IMR-90 (cell line): ENCODE results near the gene C6orf89. TPM values are rescaled to one million over a fixed set of nuclear protein-coding genes. Genes with fewer than 3 reads are reported as not detected.
A peak's percentile ranks its signal among the peaks of the same experiment; 100 is the strongest.
"Not testable (repeated sequence)": the region's sequence is repeated elsewhere in the genome, so short reads cannot be mapped to it uniquely, and the experiment has no call there.

Experiments
- ATAC-seq: fragments of 200-7000 bp; cut with Tn5 transposase; 2 replicates; pipeline ENCODE4 v1.9.1; 2020; ENCODE audit warnings: low read depth, mild to moderate bottlenecking, moderate library complexity
- BruUV-seq: library from RNA; stranded (reverse); fragments of 400-500 nt; replicated peaks from 2 replicates; lab custom pipeline; 2021; lab: Mats Ljungman, UMichigan
- CTCF ChIA-PET: fragments of 300-600 bp; formaldehyde crosslinking; extraction: SDS; loops from one replicate; lab custom pipeline; 2021; ENCODE audit warnings: antibody characterized with exemption; lab: Yijun Ruan, JAX
- POLR2A ChIA-PET: fragments of 300-600 bp; sonication (Branson Sonifier 250); formaldehyde crosslinking; loops from one replicate; lab custom pipeline; 2022; ENCODE audit warnings: antibody characterized with exemption; ENCODE audit not compliant: unreplicated experiment; lab: Charles Lee
- DNase-seq: peaks from one replicate; pipeline ENCODE4 v3.0.0; 2013
- H2AFZ ChIP-seq: replicated peaks from 2 replicates; pipeline ENCODE3; 2013; ENCODE audit warnings: low read length, mild to moderate bottlenecking; ENCODE audit not compliant: poor library complexity
- H2AK5ac ChIP-seq: 2 replicates; pipeline ENCODE4 v1.6.1; 2013; ENCODE audit warnings: low read depth, low read length, inconsistent platforms
- H2AK9ac ChIP-seq: replicated peaks from 2 replicates; pipeline ENCODE3; 2013; ENCODE audit warnings: mild to moderate bottlenecking, low read depth, low read length, moderate library complexity; ENCODE audit not compliant: poor library complexity
- H2BK120ac ChIP-seq: 2 replicates; pipeline ENCODE4 v1.6.1; 2013; ENCODE audit warnings: low read depth, low read length, inconsistent platforms
- H2BK15ac ChIP-seq: 3 replicates; pipeline ENCODE4 v1.6.1; 2013; ENCODE audit warnings: low read depth, low read length, inconsistent platforms
- H2BK20ac ChIP-seq: 2 replicates; pipeline ENCODE4 v1.6.1; 2013; ENCODE audit warnings: low read depth, mild to moderate bottlenecking, inconsistent platforms, low read length, moderate library complexity
- H2BK5ac ChIP-seq: 2 replicates; pipeline ENCODE4 v1.6.1; 2013; ENCODE audit warnings: mild to moderate bottlenecking, low read depth, low read length, inconsistent platforms; ENCODE audit not compliant: poor library complexity, severe bottlenecking
- H3K14ac ChIP-seq: replicated peaks from 2 replicates; pipeline ENCODE4 v1.6.1; 2013; ENCODE audit warnings: low read depth, low read length, inconsistent platforms
- H3K18ac ChIP-seq: 2 replicates; pipeline ENCODE4 v1.6.1; 2013; ENCODE audit warnings: low read depth, low read length, control low read depth
- H3K23ac ChIP-seq: 2 replicates; pipeline ENCODE4 v1.6.1; 2013; ENCODE audit warnings: low read depth, low read length, inconsistent platforms
- H3K27ac ChIP-seq: 2 replicates; pipeline ENCODE4 v1.5.1; 2013; ENCODE audit warnings: mild to moderate bottlenecking, control low read depth, low read length; ENCODE audit not compliant: insufficient read depth
- H3K27me3 ChIP-seq: 2 replicates; pipeline ENCODE4 v1.6.1; 2013; ENCODE audit warnings: low read length; ENCODE audit not compliant: control insufficient read depth, insufficient read depth
- H3K36me3 ChIP-seq: 2 replicates; pipeline ENCODE4 v1.6.1; 2013; ENCODE audit warnings: low read length, mixed read lengths; ENCODE audit not compliant: control insufficient read depth, insufficient read depth
- H3K4ac ChIP-seq: 2 replicates; pipeline ENCODE4 v1.6.1; 2013; ENCODE audit warnings: low read depth, low read length, inconsistent platforms
- H3K4me1 ChIP-seq: 2 replicates; pipeline ENCODE4 v1.6.1; 2013; ENCODE audit warnings: low read length, mixed read lengths; ENCODE audit not compliant: control insufficient read depth, insufficient read depth
- H3K4me2 ChIP-seq: 2 replicates; pipeline ENCODE4 v1.6.1; 2013; ENCODE audit warnings: low read depth, mild to moderate bottlenecking, control low read depth, low read length, moderate library complexity
- H3K4me3 ChIP-seq: 2 replicates; pipeline ENCODE4 v1.5.1; 2013; ENCODE audit warnings: low read depth, mild to moderate bottlenecking, control low read depth, low read length, moderate library complexity; ENCODE audit not compliant: insufficient read depth
- H3K56ac ChIP-seq: 2 replicates; pipeline ENCODE4 v1.6.1; 2013; ENCODE audit warnings: low read length, inconsistent platforms; ENCODE audit not compliant: insufficient read depth; ENCODE audit errors: extremely low read depth
- H3K79me1 ChIP-seq, 2 experiments: 2 replicates each; pipeline ENCODE4 v1.6.1; 2013; ENCODE audit warnings: low read length in 2 of 2, inconsistent platforms in 1 of 2, low read depth in 1 of 2
- H3K9ac ChIP-seq: 2 replicates; pipeline ENCODE4 v1.6.1; 2013; ENCODE audit warnings: low read depth, low read length, control low read depth
- H3K9me1 ChIP-seq: 2 replicates; pipeline ENCODE4 v1.6.1; 2013; ENCODE audit warnings: low read length, inconsistent platforms; ENCODE audit not compliant: insufficient read depth
- H3K9me3 ChIP-seq: 2 replicates; pipeline ENCODE4 v1.6.1; 2013; ENCODE audit warnings: low read length; ENCODE audit not compliant: control insufficient read depth, insufficient read depth
- H4K20me1 ChIP-seq: 2 replicates; pipeline ENCODE4 v1.6.1; 2013; ENCODE audit warnings: low read length, inconsistent platforms; ENCODE audit not compliant: insufficient read depth
- H4K5ac ChIP-seq: 2 replicates; pipeline ENCODE4 v1.6.1; 2013; ENCODE audit warnings: mild to moderate bottlenecking, low read depth, low read length, control low read depth
- H4K8ac ChIP-seq, 2 experiments: 2 replicates each; pipeline ENCODE4 v1.6.1; 2013; ENCODE audit warnings: low read depth in 2 of 2, low read length in 2 of 2, control low read depth in 1 of 2, inconsistent platforms in 1 of 2
- H4K91ac ChIP-seq: 2 replicates; pipeline ENCODE4 v1.6.1; 2013; ENCODE audit warnings: low read depth, low read length, inconsistent platforms; ENCODE audit not compliant: insufficient read depth
- BHLHE40 ChIP-seq: fragments of 150-350 bp; IDR thresholded peaks from 2 replicates; pipeline ENCODE4 v1.6.1; 2016; ENCODE audit warnings: mild to moderate bottlenecking, low read depth, low read length
- MAFK ChIP-seq: IDR thresholded peaks from 2 replicates; pipeline ENCODE4 v1.6.1; 2012; ENCODE audit warnings: low read depth, low read length, improper control_type of control experiment
- RFX5 ChIP-seq: IDR thresholded peaks from 2 replicates; pipeline ENCODE4 v1.8.0; 2012; ENCODE audit warnings: low read depth, mild to moderate bottlenecking, low read length, moderate library complexity
- WGBS, 2 experiments: methylation state at CpG; one replicate each; pipeline versions ENCODE4 v1.1.5 to v1.1.7; 2013; ENCODE audit warnings: missing lambda C conversion rate in 2 of 2; ENCODE audit not compliant: insufficient read length in 1 of 2; ENCODE audit errors: extremely low coverage in 2 of 2; 5-methylcytosine and 5-hydroxymethylcytosine counted together
- dilution Hi-C: fragments of 300-500 bp; cut with HindIII; formaldehyde crosslinking; loops from one replicate; pipeline ENCODE4 v1.14.3; 2018; ENCODE audit warnings: low sequenced_read_pairs; ENCODE audit not compliant: unreplicated experiment
- in situ Hi-C: fragments of 300-500 bp; cut with MboI; formaldehyde crosslinking; loops from 3 replicates; pipeline ENCODE4 v1.14.3; 2019; ENCODE audit warnings: low sequenced_read_pairs, inconsistent platforms, mixed read lengths
- intact Hi-C: fragments of 100-400 bp; cut with micrococcal nuclease; formaldehyde crosslinking; loops from 2 replicates; pipeline ENCODE4 v1.10.0; 2022
- polyA plus RNA-seq, 3 experiments: library from polyadenylated mRNA; depleted of rRNA; stranded (reverse); fragments of >200 nt; gene quantifications; 2 replicates each; pipeline ENCODE4 v1.2.3, GENCODE V29; 2012; ENCODE audit warnings: low replicate concordance in 1 of 3
- total RNA-seq: library from RNA; depleted of rRNA; stranded (reverse); fragments of >200 nt; gene quantifications from 2 replicates; pipeline ENCODE4 v1.2.3, GENCODE V29; 2012

The C6orf89 gene
- total and polyA plus RNA-seq, 2 of the 4 experiments (the other 2 are of a cell fraction), result 30.8 to 52.3 TPM

- Histone ChIP-seq H3K4me3 (no peak overlapping the region), H2BK20ac (peak overlapping the region; percentile 56; the same call in 1 of the 2 replicates), H4K8ac (no peak overlapping the region), H4K20me1 (no peaks in the 10 kb centered on the region), H2BK15ac (no peak overlapping the region), H3K36me3 (no peaks in the 10 kb centered on the region), H3K4me1 (peaks cover 5% of the 10 kb centered on the region; the same call in 1 of the 2 replicates), H3K27me3 (no peaks in the 10 kb centered on the region), H3K56ac (no peak overlapping the region), H2AK9ac (peak overlapping the region; percentile 11), H4K91ac (no peak overlapping the region; the same call in 1 of the 2 replicates), H3K9ac (no peak overlapping the region), H4K5ac (no peak overlapping the region), H2AK5ac (0 out of 2 replicates have a peak overlapping the region, but pooled peaks have one; percentile 4), H3K27ac (no peak overlapping the region), H2AFZ (peak overlapping the region; percentile 57), H3K79me1 (no peaks in the 10 kb centered on the region), H3K23ac (no peak overlapping the region), H3K4me2 (no peak overlapping the region), H3K4ac (peak overlapping the region; percentile 59; the same call in 1 of the 2 replicates), H2BK5ac (no peak overlapping the region), H3K9me3 (no peaks in the 10 kb centered on the region), H3K9me1 (no peaks in the 10 kb centered on the region), H2BK120ac (peak overlapping the region; percentile 29; the same call in 1 of the 2 replicates), H3K18ac (no peak overlapping the region), H3K14ac (no peak overlapping the region)
- dilution Hi-C loops, result no loop called here
- intact Hi-C loops, result no loop called here
- 100% methylated on average over 1 of the region's 12 CpGs; no CpG with 5 or more reads in 1 of the 2 experiments for WGBS, 2 experiments
- ATAC-seq (no peak), DNase-seq (peak; percentile 24)
- ChIA-PET POLR2A (no interaction called here), CTCF (no interaction called here)
- in situ Hi-C loops, result no loop called here
- no peak for TF ChIP-seq BHLHE40
- TF ChIP-seq MAFK, result no peak
- TF ChIP-seq RFX5, result no peak
- no TSS peak for BruUV-seq
Observed at GRCh38 chr6:36947570-36948351, 62.0 kb downstream of the C6orf89 start.

DNA sequence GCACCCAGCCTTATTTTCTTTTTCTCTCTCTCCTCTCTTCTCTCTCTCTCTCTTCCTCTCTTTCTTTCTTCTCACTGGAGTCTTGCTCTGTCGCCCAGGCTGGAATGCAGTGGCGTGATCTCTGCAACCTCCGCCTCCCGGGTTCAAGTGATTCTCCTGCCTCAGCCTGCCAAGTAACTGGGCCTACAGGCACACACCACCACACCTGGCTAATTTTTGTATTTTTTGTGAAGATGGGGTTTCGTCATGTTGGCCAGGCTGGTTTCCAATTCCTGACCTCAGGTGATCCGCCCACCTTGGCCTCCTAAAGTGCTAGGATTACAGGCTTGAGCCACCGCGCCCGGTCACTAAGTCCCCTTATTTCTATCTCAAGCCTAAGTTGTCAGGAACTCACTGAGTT lies 63.3 kb downstream of the C6orf89 start:
- BruUV-seq, H3K9me1 ChIP-seq, H3K27me3 ChIP-seq, H4K20me1 ChIP-seq, POLR2A ChIA-PET, H3K36me3 ChIP-seq, in situ Hi-C loops, H3K9ac ChIP-seq, H3K4me3 ChIP-seq, H3K18ac ChIP-seq, H3K27ac ChIP-seq, DNase-seq, H3K9me3 ChIP-seq, intact Hi-C loops, H3K79me1 ChIP-seq, H2AK9ac ChIP-seq, H3K4me1 ChIP-seq, dilution Hi-C loops, H3K56ac ChIP-seq, ATAC-seq, CTCF ChIA-PET, H3K4me2 ChIP-seq: not testable (repeated sequence)
- H2AFZ ChIP-seq, result peak overlapping the region; percentile 48
- H2BK5ac ChIP-seq, result peak overlapping the region; percentile 52
- H4K5ac ChIP-seq, result peak overlapping the region; percentile 62; the same call in 1 of the 2 replicates
- peak overlapping the region in 1 of 2 experiments; percentile 66; a peak in 1 of 4 replicates for H4K8ac ChIP-seq
- peak overlapping the region; percentile 1 for H2AK5ac ChIP-seq
- peak overlapping the region; percentile 8; the same call in 1 of the 2 replicates for H3K23ac ChIP-seq
- peak overlapping the region; percentile 66; the same call in 1 of the 2 replicates for H4K91ac ChIP-seq
- peak overlapping the region; percentile 19; the same call in 1 of the 3 replicates for H2BK15ac ChIP-seq
- peak overlapping the region; percentile 65; the same call in 1 of the 2 replicates for H3K4ac ChIP-seq
- peak overlapping the region; percentile 88 for H2BK120ac ChIP-seq
- WGBS, 2 experiments, result no CpG with 5 or more reads among the region's 9 CpGs
- H2BK20ac ChIP-seq, result peak overlapping the region; percentile 58; the same call in 1 of the 2 replicates
- peak overlapping the region; percentile 50 for H3K14ac ChIP-seq
